Measurements from ENCODE around the gene STBD1.

- TF ChIP-seq CTCF (IDR thresholded peaks at IDR 0.05) (no peak), POLR2A (IDR thresholded peaks at IDR 0.05) (no peak)
Measured at GRCh38 chr4:76316131-76316530, 9.6 kb downstream of the STBD1 start.

Data from thyroid gland (tissue), 4 donors.